HUES64 (cell line): Measurements from ENCODE around the gene SOD2. TPM values are rescaled to one million over a fixed set of nuclear protein-coding genes. Genes with fewer than 3 reads are reported as not detected.
"Not testable (repeated sequence)": the region's sequence is repeated elsewhere in the genome, so short reads cannot be mapped to it uniquely, and the experiment has no call there.

Experiments
- H3K27ac ChIP-seq: 2 replicates; pipeline ENCODE4 v1.7.0; 2013; ENCODE audit warnings: low read depth, low read length, inconsistent platforms
- H3K27me3 ChIP-seq: 2 replicates; pipeline ENCODE4 v1.6.1; 2013; ENCODE audit warnings: mild to moderate bottlenecking, low read length; ENCODE audit not compliant: insufficient read depth
- H3K36me3 ChIP-seq: 2 replicates; pipeline ENCODE4 v1.6.1; 2013; ENCODE audit warnings: mild to moderate bottlenecking, low read length; ENCODE audit not compliant: insufficient read depth
- H3K4me1 ChIP-seq: 2 replicates; pipeline ENCODE4 v1.6.1; 2013; ENCODE audit warnings: mild to moderate bottlenecking, low read length, moderate library complexity; ENCODE audit not compliant: insufficient read depth
- H3K4me3 ChIP-seq: 2 replicates; pipeline ENCODE4 v1.5.1; 2013; ENCODE audit warnings: mild to moderate bottlenecking, low read length, moderate library complexity
- H3K9ac ChIP-seq: 2 replicates; pipeline ENCODE4 v1.6.1; 2013; ENCODE audit warnings: mild to moderate bottlenecking, low read depth, low read length
- H3K9me3 ChIP-seq: 2 replicates; pipeline ENCODE4 v1.6.1; 2013; ENCODE audit warnings: low read depth, low read length; ENCODE audit not compliant: insufficient read depth
- WGBS: fragments of 150-250, 120-280 bp; methylation state at CpG from one replicate; pipeline ENCODE4 v1.1.7; 2013; ENCODE audit warnings: missing lambda C conversion rate; 5-methylcytosine and 5-hydroxymethylcytosine counted together
- polyA plus RNA-seq, 2 experiments: library from polyadenylated mRNA; stranded (reverse); fragments of 50-300 nt; gene quantifications; one replicate each; pipeline ENCODE4 v1.2.3, GENCODE V29; 2013

SOD2 gene
- polyA plus RNA-seq (2013, experiment 1 of 2): 55.3 TPM
- 54.8 TPM for polyA plus RNA-seq (2013, experiment 2 of 2)

- under 1% methylated on average over 74 of the region's 74 CpGs for WGBS
- Histone ChIP-seq H3K9ac (peak within 1 kb of the TSS; percentile 92), H3K4me3 (peak within 1 kb of the TSS; percentile 79), H3K4me1 (peaks cover 14% of the 10 kb centered on the region), H3K27ac (peak within 1 kb of the TSS; percentile 96), H3K36me3 (peaks cover 8% of the 10 kb centered on the region), H3K27me3 (no peaks in the 10 kb centered on the region), H3K9me3 (no peaks in the 10 kb centered on the region)
Measured at GRCh38 chr6:159693128-159693893, at the start of gene SOD2. TSS of gene SOD2 (minus strand) at chr6:159693241. CDS start at chr6:159693167, 74 bp downstream.

GRCh38 chr6:159742165-159742564 lies 49.1 kb upstream of the SOD2 start:
- H3K27ac ChIP-seq: no peak overlapping the region
- no peak overlapping the region for H3K9ac ChIP-seq
- peaks cover 99% of the 10 kb centered on the region for H3K36me3 ChIP-seq
- H3K4me1 ChIP-seq: no peaks in the 10 kb centered on the region
- no peaks in the 10 kb centered on the region for H3K27me3 ChIP-seq
- WGBS: 100% methylated on average over 1 of the region's 1 CpG
- H3K9me3 ChIP-seq: no peaks in the 10 kb centered on the region
- no peak overlapping the region for H3K4me3 ChIP-seq

- no peaks in the 10 kb centered on the region for H3K4me1 ChIP-seq
- H3K9ac ChIP-seq: no peak overlapping the region
- WGBS: 98% methylated on average over 2 of the region's 3 CpGs
- H3K27me3 ChIP-seq: no peaks in the 10 kb centered on the region
- H3K36me3 ChIP-seq: peaks cover 80% of the 10 kb centered on the region
- H3K27ac ChIP-seq: no peak overlapping the region
- no peak overlapping the region for H3K4me3 ChIP-seq
- H3K9me3 ChIP-seq: no peaks in the 10 kb centered on the region
Measured at GRCh38 chr6:159739341-159739740, 46.3 kb upstream of the SOD2 start.

GRCh38 chr6:159736908-159737307 lies 43.9 kb upstream of the SOD2 start:
- Histone ChIP-seq H3K36me3 (peaks cover 58% of the 10 kb centered on the region), H3K9me3 (no peaks in the 10 kb centered on the region), H3K4me3 (no peak overlapping the region), H3K4me1 (0 out of 2 replicates have a peak, but pooled peaks cover 1% of the 10 kb centered on the region), H3K27me3 (no peaks in the 10 kb centered on the region), H3K27ac (no peak overlapping the region), H3K9ac (no peak overlapping the region)
- WGBS: 87% methylated on average over 7 of the region's 7 CpGs

GRCh38 chr6:159733395-159733794 lies 40.4 kb upstream of the SOD2 start:
- H3K9ac ChIP-seq, H3K9me3 ChIP-seq, H3K4me3 ChIP-seq, H3K27me3 ChIP-seq, H3K27ac ChIP-seq: not testable (repeated sequence)
- peaks cover 35% of the 10 kb centered on the region for H3K36me3 ChIP-seq
- 94% methylated on average over 11 of the region's 12 CpGs for WGBS
- H3K4me1 ChIP-seq: peaks cover 20% of the 10 kb centered on the region

- WGBS: 87% methylated on average over 10 of the region's 12 CpGs
- not testable (repeated sequence) for H3K9me3 ChIP-seq, H3K4me3 ChIP-seq, H3K27ac ChIP-seq, H3K9ac ChIP-seq, H3K27me3 ChIP-seq
- Histone ChIP-seq H3K4me1 (peaks cover 20% of the 10 kb centered on the region), H3K36me3 (peaks cover 27% of the 10 kb centered on the region)
Measured at GRCh38 chr6:159732550-159732949, 39.5 kb upstream of the SOD2 start.

- Histone ChIP-seq H3K9ac (no peak overlapping the region), H3K4me1 (peaks cover 20% of the 10 kb centered on the region), H3K9me3 (no peaks in the 10 kb centered on the region), H3K27ac (no peak overlapping the region), H3K36me3 (peaks cover 13% of the 10 kb centered on the region; the same call in 1 of the 2 replicates), H3K27me3 (no peaks in the 10 kb centered on the region), H3K4me3 (peak overlapping the region; percentile 92; the same call in 1 of the 2 replicates)
- 92% methylated on average over 6 of the region's 6 CpGs for WGBS
Measured at GRCh38 chr6:159730332-159730676, 37.3 kb upstream of the SOD2 start.

GRCh38 chr6:159729598-159730331 lies 36.7 kb upstream of the SOD2 start:
- Histone ChIP-seq H3K9ac (peak overlapping the region; percentile 13; the same call in 1 of the 2 replicates), H3K9me3 (no peaks in the 10 kb centered on the region), H3K4me3 (peak overlapping the region; percentile 92), H3K36me3 (peaks cover 13% of the 10 kb centered on the region; the same call in 1 of the 2 replicates), H3K27ac (no peak overlapping the region), H3K4me1 (peaks cover 20% of the 10 kb centered on the region), H3K27me3 (no peaks in the 10 kb centered on the region)
- 54% methylated on average over 4 of the region's 4 CpGs for WGBS

- Histone ChIP-seq H3K27ac (no peak overlapping the region), H3K4me3 (peak overlapping the region; percentile 92), H3K36me3 (peaks cover 14% of the 10 kb centered on the region; the same call in 1 of the 2 replicates), H3K9ac (peak overlapping the region; percentile 98), H3K27me3 (no peaks in the 10 kb centered on the region), H3K4me1 (peaks cover 20% of the 10 kb centered on the region), H3K9me3 (no peaks in the 10 kb centered on the region)
- 2% methylated on average over 9 of the region's 9 CpGs for WGBS
Measured at GRCh38 chr6:159728531-159728964, 35.5 kb upstream of the SOD2 start.

GRCh38 chr6:159727717-159728445 lies 34.8 kb upstream of the SOD2 start:
- Histone ChIP-seq H3K4me3 (peak overlapping the region; percentile 92), H3K36me3 (peaks cover 18% of the 10 kb centered on the region; the same call in 1 of the 2 replicates), H3K9me3 (no peaks in the 10 kb centered on the region), H3K27ac (peak overlapping the region; percentile 100), H3K27me3 (no peaks in the 10 kb centered on the region), H3K9ac (peak overlapping the region; percentile 98), H3K4me1 (peaks cover 20% of the 10 kb centered on the region)
- WGBS: under 1% methylated on average over 43 of the region's 44 CpGs
